HL-60/S4 treated with retinoic acid at 250 ng/mL for 4 days and 3 days (cell line): ENCODE data around the gene COMMD7.
"Not testable (repeated sequence)": the region's sequence is repeated elsewhere in the genome, so short reads cannot be mapped to it uniquely, and the experiment has no call there.

Experiments
- in situ Hi-C: fragments of 300-500 bp; cut with MboI; formaldehyde crosslinking; loops from 2 replicates; pipeline ENCODE4 v1.7.0; 2022; ENCODE audit warnings: low sequenced_read_pairs

COMMD7 gene

GRCh38 chr20:32737371-32738223 is 5.7 kb downstream of the COMMD7 start:
- in situ Hi-C loops = no loop called here

GRCh38 chr20:32731882-32732266 is 11.4 kb downstream of the COMMD7 start:
- in situ Hi-C loops = no loop called here

DNA sequence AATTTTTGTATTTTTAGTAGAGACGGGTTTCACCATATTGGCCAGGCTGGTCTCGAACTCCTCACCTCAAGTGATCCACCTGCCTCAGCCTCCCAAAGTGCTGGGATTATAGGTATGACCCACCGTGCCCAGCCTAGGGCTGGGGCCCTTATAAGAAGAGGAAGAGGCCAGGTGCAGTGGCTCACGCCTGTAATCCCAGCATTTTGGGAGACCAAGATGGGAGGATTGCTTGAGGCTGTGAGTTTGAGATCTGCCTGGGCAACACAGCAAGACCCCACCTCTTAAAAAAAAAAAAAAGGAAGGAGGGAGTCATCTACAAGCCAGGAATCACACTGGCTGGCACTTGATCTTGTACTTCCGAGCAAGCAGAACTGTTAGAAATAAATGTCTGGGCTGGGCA is 13.9 kb downstream of the COMMD7 start:
- in situ Hi-C loops = not testable (repeated sequence)

DNA sequence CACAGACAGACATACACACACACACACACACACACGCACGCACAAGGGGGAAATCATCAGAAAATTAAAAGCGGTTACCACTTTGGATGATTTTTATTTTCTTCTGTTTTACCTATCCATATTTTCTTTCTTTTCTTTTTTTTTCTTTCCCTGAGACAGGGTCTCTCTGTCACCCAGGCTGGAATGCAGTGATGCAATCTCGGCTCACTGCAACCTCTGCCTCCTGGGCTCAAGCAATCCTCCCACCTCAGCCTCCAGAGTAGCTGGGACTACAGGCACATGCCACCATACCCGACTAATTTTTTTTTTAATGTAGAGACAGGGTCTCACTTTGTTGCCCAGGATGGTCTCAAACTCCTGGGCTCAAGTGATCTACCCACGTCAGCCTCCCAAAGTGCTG is 14.8 kb downstream of the COMMD7 start:
- in situ Hi-C loops = not testable (repeated sequence)

GRCh38 chr20:32727683-32728082 is 15.6 kb downstream of the COMMD7 start:
- in situ Hi-C loops = no loop called here

DNA sequence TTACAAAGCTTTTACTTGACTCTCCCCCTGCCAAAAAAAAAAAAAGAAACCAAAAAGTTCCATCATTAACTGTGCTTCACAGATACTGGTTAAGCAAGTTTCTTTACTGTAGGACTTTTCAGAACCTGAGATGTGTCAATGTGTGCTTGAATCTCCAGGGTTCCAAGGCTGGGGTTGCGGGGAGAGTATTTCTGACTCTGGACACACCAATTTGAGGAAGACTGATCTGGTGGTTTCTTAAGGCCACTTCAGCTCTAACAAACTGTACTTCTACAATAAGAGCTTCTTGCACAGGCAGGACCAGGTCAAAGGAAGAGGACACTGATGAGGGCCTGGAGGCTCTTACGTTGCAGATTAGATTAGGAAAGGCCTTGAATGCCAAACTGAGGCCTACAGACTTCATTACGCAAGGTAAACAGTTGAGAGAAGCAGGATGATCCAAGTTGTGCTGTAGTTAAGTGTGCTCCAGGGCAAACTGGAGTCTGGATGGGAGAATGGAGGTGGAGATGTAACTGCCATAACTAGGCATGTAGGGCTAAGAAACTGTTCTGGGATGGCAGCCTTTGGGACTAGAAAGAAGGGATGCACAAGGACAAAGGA is 24.4 kb downstream of the COMMD7 start:
- in situ Hi-C loops = no loop called here

GRCh38 chr20:32711346-32711745 is 31.9 kb downstream of the COMMD7 start:
- in situ Hi-C loops = no loop called here

- in situ Hi-C loops = no loop called here
These were observed 33.6 kb downstream of the COMMD7 start for GRCh38 chr20:32709632-32710121.

DNA sequence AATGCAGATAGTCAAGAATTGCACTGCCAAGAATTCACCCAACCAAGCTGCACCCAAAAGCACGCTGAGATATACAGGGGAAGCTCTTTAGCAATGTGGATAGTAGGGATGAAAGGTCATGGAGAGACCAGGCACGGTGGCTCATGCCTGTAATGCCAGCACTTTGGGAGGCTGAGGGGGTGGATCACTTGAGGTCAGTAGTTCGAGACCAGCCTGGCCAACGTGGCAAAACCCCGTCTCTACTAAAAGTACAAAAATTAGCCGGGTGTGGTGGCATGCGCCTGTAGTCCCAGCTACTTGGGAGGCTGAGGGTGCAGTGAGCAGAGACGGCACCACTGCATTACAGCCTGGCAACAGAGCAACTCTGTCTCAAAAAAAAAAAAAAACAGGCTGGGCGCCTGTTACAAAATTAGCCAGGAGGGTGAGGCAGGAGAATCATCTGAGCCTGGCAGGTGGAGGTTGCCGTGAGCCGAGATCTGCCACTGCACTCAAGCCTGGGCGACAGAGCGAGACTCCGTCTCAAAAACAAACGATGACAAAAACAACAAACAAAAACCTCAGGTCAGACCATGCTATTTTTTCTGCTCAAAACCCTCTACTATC is 34.1 kb downstream of the COMMD7 start:
- in situ Hi-C loops = not testable (repeated sequence)

DNA sequence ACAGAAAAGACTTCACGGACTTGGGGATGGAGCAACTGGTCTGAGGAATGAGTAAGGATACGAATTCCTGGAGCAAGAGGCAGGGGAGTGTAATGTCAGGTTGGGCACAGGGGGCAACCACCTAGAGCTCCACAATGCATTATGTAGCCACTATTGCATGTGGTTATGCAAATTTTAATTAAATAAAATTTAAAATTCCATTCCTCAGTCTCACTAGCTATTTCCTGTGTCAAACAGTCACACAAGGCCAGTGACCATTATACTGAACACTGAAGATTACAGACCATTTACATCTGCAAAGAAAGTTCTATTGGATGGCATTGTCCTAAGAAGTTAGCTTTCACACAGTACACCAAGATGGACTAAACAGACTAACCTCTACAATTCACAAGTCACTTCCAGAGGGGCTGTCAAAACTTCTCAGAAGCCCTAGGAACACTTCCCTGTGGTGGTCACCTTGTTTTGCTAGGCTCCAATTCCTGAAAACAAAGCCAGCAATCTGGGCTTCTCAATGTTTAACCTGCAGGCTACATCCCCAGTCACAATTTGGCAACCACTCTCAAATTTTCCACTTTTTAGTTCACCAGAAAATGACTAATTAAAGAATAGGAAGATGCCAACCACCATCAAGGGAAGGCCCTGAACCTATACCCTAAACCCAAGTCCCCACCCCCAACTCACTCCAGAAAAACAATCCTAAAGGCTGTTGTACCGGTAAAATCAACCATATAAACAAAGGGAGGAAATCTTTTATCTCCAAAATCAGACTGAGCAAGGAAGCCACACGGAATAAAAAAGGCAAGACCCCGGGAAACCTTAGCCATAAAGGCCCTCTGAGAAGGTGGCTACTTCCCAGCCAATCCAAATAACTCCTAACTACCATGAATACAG is 35.3 kb downstream of the COMMD7 start:
- in situ Hi-C loops = no loop called here

DNA sequence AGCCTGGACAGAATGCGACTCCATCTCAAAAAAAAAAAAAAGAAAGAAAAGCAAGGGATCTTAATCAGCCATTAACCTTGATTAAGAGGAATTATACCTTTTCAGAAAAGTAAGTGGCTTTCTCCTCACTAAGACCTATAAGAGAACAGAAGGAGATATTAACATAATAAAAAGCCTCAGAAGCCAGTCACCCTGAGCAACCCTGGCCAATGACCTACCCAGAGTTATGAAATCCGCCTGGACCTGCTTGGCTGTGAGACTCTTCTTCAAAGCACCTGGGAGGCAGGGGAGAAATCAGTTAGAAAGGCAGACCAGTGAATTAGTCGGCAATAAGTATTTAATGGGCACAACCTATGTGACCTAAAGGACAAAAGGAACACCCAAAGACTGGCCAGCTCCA is 36.8 kb downstream of the COMMD7 start:
- in situ Hi-C loops = no loop called here

- in situ Hi-C loops = no loop called here
These were observed 40.4 kb downstream of the COMMD7 start for GRCh38 chr20:32702706-32703425.

DNA sequence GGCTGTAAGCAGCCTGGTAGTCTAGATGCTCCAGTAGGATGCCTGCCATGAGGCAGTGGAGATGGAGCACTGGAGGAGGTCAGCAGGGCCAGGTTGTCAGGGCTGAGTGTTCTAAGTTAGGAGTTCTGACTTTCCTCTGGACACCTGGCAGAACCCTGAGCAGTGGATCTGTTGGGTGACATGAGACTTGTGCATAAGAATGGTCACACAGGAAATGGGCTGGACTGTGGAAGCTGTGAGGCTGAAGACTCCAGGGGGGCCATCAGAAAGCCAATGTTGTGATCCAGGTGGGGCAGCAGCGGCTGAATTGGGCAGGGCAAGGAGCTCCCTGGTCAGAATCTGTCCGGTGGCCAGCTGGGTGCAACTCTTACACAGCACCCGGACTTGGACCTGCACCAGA is 45.7 kb downstream of the COMMD7 start:
- in situ Hi-C loops = no loop called here

- in situ Hi-C loops = no loop called here
These were observed 48.2 kb downstream of the COMMD7 start for GRCh38 chr20:32695089-32695488.

DNA sequence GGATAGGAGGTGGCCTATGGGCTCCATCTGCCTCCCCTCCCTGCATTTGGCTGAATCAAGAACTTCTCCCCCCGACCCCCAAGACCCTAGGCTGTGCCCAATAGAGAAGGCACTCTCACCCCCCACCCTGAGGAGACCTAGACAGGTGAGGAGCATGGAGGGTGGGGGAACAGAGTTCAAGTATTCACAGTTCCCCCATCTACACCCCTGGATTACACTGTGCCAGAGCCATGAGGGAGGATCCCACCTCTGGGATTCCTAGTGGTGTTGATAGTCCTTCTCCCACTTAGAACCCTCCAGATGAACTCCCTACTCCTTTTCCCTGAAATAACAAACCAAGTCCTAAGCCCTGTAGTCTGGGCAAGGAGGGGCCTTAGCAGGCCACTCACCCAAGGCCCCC is 54.3 kb downstream of the COMMD7 start:
- in situ Hi-C loops = not testable (repeated sequence)

DNA sequence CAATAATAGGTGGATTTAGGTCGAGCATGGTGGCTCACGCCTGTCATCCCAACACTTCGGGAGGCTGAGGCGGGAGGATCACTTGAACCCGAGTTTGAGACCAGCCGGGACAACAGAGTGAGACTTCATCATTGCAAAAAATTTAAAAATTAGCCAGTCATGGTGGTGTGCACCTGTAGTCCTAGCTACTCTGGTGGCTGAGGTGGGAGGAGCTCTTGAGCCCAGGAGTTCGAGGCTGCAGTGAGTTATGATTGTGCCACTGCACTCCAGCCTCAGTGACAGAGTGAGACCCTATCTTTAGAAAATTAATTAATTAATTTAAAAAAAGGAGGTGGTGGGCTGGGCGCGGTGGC is 56.1 kb downstream of the COMMD7 start:
- in situ Hi-C loops = no loop called here

GRCh38 chr20:32686530-32687179 is 56.6 kb downstream of the COMMD7 start:
- in situ Hi-C loops = no loop called here

DNA sequence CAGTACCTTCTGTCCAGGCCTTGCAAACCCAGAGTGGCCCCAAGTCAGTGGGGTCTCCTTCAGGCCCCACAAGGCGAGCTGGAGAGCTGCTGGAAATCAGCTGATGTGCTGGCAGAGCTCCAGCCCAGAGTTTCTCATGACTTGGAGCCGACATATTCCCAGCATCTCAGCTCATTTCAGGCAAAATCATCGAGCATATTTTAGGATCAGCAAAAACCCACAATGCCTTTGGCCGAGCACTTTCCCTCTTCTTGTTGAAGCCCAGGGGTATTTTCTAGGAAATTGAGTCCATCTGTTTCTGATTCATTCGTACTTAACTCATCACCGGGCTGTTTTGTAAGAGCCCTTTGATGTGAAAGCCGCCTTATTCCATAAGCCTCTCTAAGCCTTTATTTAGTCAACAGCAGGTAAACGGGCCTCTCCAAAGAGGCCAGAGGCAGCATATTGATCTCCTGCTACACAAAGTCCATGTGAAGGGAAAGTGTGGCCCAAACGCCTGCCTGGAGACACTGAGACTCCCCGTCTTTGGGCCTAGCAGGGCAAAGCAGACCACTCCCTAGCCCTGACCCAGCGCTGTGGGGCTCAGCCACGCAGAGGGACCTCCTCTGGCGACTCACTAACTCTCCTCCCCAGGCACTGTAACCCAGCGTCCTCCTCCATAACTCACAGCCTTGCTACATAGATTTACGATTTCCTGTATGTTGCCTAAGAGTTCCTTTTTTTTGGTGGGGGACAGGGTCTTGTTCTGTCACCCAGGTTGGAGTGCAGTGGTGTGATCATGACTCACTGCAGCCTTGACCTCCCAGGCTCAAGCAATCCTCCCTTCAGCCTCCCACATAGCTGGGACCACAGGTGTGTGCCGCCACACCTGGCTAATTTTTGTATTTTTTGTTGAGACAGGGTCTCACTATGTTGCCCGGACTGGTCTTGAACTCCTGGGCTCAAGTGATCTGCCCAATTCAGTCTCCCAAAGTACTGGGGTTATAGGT is 57.4 kb downstream of the COMMD7 start:
- in situ Hi-C loops = no loop called here

GRCh38 chr20:32682508-32682987 is 60.7 kb downstream of the COMMD7 start:
- in situ Hi-C loops = no loop called here
